UCSD-AML1 (cell line): Measurements from ENCODE around the gene TSC22D2.

Experiments used
- DNase-seq: peaks from one replicate; lab custom pipeline; 2025; ENCODE audit not compliant: unreplicated experiment; lab: John Stamatoyannopoulos, UW

TSC22D2 gene

DNA sequence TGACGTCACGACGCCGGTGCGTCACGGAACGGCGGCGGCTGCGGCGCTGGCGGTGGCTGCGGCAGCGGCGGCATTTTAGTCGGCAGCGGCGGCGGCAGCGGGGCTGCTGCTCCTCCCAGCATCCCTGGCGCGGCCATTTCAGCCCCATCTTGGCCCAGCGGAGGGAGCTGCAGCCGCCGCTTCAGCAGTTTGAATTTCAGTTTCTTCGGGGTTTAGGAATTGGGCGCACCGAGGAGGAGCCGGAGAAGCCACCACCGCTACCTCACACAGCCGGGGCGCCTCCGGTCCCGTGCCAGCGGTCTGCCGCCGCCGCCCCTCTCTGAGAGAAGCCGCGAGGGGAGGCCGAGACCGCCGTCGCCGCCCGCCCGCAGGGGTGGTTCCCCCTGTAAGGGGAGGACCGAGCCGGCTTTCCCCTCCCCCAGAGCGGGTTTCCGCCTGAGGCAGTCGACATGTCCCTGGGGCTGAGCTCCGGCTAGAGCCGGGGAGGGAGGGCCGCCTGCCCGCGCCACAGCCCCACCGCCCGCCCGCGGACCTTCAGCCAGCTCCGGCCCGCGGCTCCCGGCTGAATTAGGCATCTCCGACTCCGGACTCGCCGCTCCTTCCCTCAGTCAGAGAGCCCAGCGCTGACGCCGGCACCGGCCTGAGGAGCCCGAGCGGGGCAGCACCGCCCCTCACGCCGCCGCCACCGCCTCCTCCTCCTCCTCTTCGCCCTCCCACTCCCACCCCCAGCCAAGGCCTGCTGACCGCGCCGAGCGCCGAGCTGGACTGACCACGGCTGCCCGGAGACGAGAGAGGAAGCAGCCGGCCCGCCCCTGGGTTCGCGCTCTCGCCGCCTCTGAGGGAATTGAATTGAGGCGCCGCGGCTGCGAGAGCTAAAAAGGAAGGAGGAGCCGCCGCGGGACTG is at the start of gene TSC22D2:
Gene TSC22D2, plus strand, starts transcription at position 78 of the 904 bp plus-strand sequence. CDS start 1,053 bp downstream, outside the sequence.
- peak; percentile 95 for DNase-seq

GRCh38 chr3:150359381-150359780 is 48.7 kb upstream of the TSC22D2 start:
- DNase-seq: no peak

- DNase-seq: no peak
These were observed 47.1 kb upstream of the TSC22D2 start for GRCh38 chr3:150360966-150361365.

- no peak for DNase-seq
These were observed 45.4 kb upstream of the TSC22D2 start for GRCh38 chr3:150362515-150363302.

DNA sequence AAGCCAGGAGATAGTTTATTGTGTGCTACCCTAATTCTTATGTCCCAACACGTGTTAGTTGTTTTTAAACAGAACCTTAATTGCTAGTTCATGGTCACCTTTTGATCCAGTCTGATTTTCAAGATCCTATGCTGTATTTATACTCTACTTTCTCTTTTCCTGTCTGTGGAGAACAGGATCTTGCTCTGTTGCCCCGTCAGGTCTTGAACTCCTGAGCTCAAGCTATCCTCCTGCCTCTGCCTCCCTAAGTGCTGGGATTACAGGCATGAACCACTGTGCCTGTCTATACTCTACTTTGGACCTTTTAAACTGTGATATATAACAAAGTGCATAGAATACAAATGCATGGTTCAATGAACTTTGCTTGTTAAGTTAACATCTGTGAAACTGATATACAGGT is 44.7 kb upstream of the TSC22D2 start:
- DNase-seq: no peak

- DNase-seq: no peak
These were observed 42.9 kb upstream of the TSC22D2 start for GRCh38 chr3:150365132-150365604.

GRCh38 chr3:150367757-150368156 is 40.3 kb upstream of the TSC22D2 start:
- no peak for DNase-seq

- no peak for DNase-seq
These were observed 37.9 kb upstream of the TSC22D2 start for GRCh38 chr3:150370122-150370602.

GRCh38 chr3:150370999-150371398 is 37.1 kb upstream of the TSC22D2 start:
- DNase-seq: no peak

DNA sequence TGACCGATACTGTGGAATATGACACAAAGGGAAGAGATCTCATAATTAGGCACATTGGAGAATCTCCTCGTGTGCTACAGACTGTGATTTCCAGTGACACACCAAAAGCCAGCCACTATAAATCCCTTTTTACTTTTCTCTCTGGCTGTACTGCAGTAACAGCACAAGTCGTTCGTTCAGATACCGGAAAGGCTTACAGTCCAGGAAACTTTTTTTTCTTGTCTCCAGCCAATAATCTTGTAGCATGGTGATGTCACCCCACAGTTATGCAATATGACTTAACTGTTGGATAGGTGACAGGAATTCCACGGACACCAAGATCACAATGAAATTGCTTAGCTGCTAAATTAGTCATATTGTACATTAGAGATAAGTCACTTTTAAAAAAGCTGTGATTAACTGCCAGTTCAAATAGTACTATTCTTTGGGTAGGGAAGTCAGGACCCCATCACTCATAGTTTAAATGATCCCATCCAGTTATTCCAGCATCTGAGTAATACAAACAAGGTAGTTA is 36.3 kb upstream of the TSC22D2 start:
- DNase-seq: no peak

GRCh38 chr3:150372320-150372719 is 35.8 kb upstream of the TSC22D2 start:
- no peak for DNase-seq

DNA sequence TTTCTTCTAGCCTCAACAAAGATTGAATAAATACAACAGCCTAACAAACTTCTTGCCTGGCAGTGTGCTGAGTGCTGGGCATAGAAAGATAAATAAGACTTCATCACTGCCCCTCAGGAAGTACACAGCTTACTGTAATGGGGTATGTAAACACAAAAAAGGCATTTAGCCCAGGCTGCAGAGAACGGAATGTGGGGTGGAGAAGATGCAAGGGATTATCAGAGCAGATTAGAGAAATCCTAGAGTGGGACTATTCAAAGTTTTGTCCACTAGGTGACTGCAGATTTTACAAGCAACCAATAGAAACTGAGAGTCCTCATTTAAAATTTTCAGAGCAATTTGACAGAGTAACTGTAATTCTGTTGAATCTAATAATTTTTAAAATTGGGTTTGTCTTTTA is 35.4 kb upstream of the TSC22D2 start:
- no peak for DNase-seq

- DNase-seq: no peak
These were observed 34.7 kb upstream of the TSC22D2 start for GRCh38 chr3:150373234-150373875.

DNA sequence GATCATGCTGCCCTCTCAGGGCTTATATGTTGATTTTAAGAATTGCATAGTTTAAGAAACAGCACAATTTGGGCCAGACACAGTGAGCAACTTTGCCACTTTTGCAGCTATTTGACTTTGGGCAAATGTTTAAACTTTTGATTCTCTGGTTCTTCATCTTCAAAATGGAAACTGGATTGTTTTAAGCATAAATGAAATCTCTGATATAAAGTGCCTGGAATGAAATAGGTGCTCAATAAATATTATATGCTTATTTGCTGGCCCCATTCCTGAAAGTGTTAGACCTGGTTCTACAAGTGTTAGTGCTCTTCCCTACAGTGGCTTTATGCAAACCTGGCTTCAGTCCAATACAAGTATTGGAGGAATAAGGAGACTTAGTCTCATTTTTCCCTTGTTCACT is 33.1 kb upstream of the TSC22D2 start:
- DNase-seq: no peak

DNA sequence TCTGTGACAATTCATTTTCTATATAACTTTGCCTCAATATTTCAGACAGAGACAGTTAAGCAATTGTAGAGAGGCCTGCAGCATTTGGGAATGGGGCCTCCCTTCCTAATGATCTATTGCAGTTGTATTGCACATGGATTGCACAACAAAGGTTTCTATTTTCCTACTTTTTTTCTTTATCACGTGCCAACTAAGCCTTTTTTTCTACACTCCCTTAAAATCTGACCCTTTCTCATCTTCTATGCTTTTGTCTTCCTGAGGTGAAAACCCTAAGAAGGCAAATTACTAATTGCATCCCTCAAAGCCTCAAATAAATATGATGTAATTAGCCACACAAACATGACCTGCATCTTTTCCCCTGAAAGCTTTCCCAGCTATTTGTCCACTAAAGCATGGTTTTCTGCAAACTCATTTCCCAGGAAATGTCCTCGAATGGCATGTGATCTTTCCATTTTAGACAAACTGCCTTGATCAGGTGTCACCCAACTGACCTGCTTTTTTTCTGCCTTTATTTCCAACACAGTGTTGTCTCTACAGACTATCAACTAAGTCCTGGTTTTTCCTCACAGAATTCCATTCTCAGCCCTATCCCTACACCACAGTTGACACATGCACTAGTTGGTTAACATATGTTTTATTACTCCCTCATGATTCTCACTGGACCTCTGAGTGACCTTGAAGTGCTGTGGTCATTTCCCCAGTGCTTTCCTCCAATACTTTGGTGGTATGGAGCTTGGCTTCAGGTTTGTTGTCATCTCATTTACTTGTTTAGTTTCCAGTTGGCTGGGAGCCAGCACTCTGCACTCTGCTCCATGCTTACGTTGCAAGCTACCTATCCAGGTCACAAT is 31.9 kb upstream of the TSC22D2 start:
- DNase-seq: no peak

GRCh38 chr3:150377601-150378300 is 30.3 kb upstream of the TSC22D2 start:
- DNase-seq: no peak

DNA sequence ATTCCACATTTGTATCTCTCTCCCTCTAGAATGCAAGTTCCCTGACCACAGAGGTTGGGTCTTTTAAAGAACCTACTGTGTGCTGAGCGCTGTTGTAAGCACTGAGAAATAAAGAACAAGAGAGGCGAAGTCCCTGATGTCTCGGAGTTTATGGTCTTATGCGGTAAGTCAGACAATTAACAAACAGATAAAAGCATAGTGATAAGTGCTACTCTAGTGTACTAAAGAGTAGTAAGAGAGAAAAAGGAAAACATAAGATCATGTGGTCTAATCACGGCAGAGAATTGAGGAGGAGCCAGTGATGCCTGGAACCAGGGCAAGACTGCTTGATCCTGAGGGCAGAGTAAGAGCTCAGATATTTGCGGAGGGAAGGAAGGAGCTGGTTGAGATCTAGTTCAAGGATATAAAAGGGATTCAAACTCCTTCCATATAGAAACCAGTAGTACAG is 29.8 kb upstream of the TSC22D2 start:
- DNase-seq: no peak

DNA sequence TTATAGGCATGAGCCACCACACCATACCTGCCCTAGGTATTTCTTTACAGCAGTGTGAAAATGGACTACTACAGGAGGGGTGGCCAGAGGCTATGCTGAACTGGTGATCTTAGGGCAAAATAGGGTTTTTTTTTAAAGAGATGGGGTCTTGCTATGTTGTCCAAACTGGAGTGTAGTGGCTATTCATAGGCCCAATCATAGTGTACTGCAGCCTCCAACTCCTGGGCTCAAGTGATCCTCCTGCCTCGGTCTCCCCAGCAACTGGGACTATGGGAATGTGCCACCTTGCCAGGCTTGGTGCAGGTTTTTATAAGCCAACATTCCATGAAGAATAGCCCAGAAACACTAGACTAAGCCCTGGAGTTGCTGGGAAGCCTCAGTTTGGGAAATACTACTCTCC is 28.6 kb upstream of the TSC22D2 start:
- no peak for DNase-seq
